ENCODE results near the gene SLC25A23. TPM values are rescaled to one million over a fixed set of nuclear protein-coding genes. Genes with fewer than 3 reads are reported as not detected.

SLC25A23 gene
- total RNA-seq, 1 donor from 2014 or later: 16.0 TPM

DNA sequence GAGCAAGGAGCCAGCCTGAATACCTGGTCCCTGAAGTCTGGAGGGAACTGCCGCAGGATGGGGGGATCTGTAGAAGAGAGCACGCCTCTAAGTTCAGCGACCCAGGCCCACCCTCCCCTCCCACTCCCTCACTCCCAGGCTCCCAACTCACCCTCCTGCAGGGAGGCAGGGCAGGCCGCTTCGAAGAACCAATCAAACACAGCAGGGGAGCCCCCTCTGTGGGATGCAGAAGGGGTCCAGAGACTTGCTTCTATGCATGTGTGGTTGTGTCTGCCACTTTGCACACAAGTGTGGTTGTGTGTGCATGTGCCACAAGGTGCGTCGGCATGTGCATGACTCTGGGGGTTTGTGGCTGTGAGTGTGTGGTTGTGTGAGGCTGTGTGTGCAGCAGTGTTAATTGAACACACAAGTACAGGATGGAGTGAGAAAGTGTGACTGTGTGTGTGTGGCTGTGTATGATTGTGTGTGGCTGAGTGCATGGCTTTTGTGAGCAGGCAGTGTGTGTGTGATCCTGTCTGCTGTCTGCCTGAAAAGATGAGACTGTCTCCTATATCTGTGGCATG, 20.3 kb upstream of the SLC25A23 start:
- H3K4me2 ChIP-seq: no peak overlapping the region
- peaks cover 25% of the 10 kb centered on the region for H3K27me3 ChIP-seq
- H2AFZ ChIP-seq (replicated peaks): no peak overlapping the region
- H3K4me3 ChIP-seq: no peak overlapping the region
- DNase-seq (ENCODE audit: low spot score): no peak
- no peaks in the 10 kb centered on the region for H3K9me3 ChIP-seq (ENCODE audit: low read depth)
- H3F3A ChIP-seq (ENCODE audit: low read depth): no peaks in the 10 kb centered on the region
- Mint-ChIP-seq H3K36me3 (no peaks in the 10 kb centered on the region), H3K4me3 (peak overlapping the region; percentile 36), H3K27me3 (ENCODE audit: insufficient read depth, low read depth) (peaks cover 21% of the 10 kb centered on the region), H3K27ac (no peak overlapping the region), H3K9me3 (no peaks in the 10 kb centered on the region), H3K4me1 (peaks cover 14% of the 10 kb centered on the region)
- H3K4me1 ChIP-seq: peaks cover 5% of the 10 kb centered on the region
- TF ChIP-seq EZH2phosphoT487 (IDR thresholded peaks at IDR 0.05) (no peak), EZH2 (IDR thresholded peaks at IDR 0.05) (no peak)
- TF ChIP-seq, protein P1, sequence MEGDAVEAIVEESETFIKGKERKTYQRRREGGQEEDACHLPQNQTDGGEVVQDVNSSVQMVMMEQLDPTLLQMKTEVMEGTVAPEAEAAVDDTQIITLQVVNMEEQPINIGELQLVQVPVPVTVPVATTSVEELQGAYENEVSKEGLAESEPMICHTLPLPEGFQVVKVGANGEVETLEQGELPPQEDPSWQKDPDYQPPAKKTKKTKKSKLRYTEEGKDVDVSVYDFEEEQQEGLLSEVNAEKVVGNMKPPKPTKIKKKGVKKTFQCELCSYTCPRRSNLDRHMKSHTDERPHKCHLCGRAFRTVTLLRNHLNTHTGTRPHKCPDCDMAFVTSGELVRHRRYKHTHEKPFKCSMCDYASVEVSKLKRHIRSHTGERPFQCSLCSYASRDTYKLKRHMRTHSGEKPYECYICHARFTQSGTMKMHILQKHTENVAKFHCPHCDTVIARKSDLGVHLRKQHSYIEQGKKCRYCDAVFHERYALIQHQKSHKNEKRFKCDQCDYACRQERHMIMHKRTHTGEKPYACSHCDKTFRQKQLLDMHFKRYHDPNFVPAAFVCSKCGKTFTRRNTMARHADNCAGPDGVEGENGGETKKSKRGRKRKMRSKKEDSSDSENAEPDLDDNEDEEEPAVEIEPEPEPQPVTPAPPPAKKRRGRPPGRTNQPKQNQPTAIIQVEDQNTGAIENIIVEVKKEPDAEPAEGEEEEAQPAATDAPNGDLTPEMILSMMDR (IDR thresholded peaks at IDR 0.05): no peak
- no peaks in the 10 kb centered on the region for H3K36me3 ChIP-seq
- H3K27ac ChIP-seq: no peak overlapping the region
- H3K9ac ChIP-seq: no peak overlapping the region
- H3K79me2 ChIP-seq (ENCODE audit: low read depth): no peaks in the 10 kb centered on the region
- no peaks in the 10 kb centered on the region for H4K20me1 ChIP-seq (ENCODE audit: low read depth)

DNA sequence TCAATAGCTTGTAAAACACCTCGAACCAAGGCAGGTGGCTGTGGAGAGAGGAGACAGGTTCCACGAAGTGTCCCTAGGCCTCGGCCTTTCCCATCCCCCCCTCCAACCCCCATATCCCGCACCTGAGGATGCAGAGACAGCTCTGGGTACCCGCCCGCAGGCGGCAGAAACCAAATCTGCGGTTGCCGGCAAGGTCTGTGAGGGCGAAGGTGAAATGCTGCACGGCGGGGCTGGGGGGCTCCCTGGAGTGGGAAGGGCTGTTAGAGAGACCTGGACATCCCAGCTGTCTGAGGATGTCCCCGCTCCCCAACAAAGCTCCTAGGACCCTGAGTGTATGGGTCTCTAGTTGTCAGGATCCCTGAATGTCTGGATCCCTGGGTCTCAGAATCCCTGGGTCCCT, 19.2 kb upstream of the SLC25A23 start:
- Histone ChIP-seq H3K4me3 (no peak overlapping the region), H4K20me1 (ENCODE audit: low read depth) (no peaks in the 10 kb centered on the region), H3K36me3 (no peaks in the 10 kb centered on the region), H3K79me2 (ENCODE audit: low read depth) (no peaks in the 10 kb centered on the region), H3K4me2 (no peak overlapping the region), H3K27me3 (peaks cover 34% of the 10 kb centered on the region), H3K9me3 (ENCODE audit: low read depth) (no peaks in the 10 kb centered on the region), H3K27ac (no peak overlapping the region), H3K9ac (no peak overlapping the region), H3K4me1 (peaks cover 5% of the 10 kb centered on the region), H3F3A (ENCODE audit: low read depth) (no peaks in the 10 kb centered on the region), H2AFZ (replicated peaks) (no peak overlapping the region)
- H3K27me3 Mint-ChIP-seq (ENCODE audit: insufficient read depth, low read depth): peaks cover 20% of the 10 kb centered on the region
- no peaks in the 10 kb centered on the region for H3K36me3 Mint-ChIP-seq
- H3K9me3 Mint-ChIP-seq: no peaks in the 10 kb centered on the region
- no peak for DNase-seq (ENCODE audit: low spot score)
- H3K4me1 Mint-ChIP-seq: peaks cover 14% of the 10 kb centered on the region
- TF ChIP-seq, protein P1 (IDR thresholded peaks at IDR 0.05): no peak
- no peak for TF ChIP-seq EZH2phosphoT487 (IDR thresholded peaks at IDR 0.05)
- TF ChIP-seq EZH2 (IDR thresholded peaks at IDR 0.05): no peak
- no peak overlapping the region for H3K4me3 Mint-ChIP-seq
- no peak overlapping the region for H3K27ac Mint-ChIP-seq

DNA sequence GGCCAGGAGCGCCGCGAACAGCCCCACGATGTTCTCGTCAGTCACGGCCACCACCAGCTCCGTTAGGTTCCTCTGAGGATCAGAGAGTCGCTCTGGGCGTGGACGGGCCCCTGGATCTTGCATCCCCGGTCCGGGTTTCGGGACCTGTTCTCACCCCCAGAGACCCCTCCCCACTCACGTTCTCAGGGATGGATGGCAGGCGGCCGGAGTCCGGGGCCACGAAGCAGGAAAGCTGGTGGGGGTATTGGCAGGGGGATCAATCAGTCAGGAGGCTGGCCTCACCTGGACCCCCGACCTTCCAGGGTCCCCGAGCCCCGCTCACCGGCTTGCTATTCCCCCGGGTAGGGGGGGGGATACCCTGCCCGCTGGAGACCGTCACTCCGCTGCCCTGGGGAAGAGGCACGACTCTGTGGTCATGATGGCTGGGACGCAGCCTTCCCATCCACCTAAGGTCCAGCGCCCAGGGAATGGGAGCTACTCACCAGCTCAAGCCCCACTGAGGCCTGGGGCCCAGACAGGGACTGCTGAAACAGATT, 17.4 kb upstream of the SLC25A23 start:
- Histone ChIP-seq H3K27me3 (peaks cover 34% of the 10 kb centered on the region), H4K20me1 (ENCODE audit: low read depth) (no peaks in the 10 kb centered on the region), H2AFZ (replicated peaks) (peak overlapping the region; percentile 89), H3K4me2 (peak overlapping the region; percentile 89), H3K4me3 (peak overlapping the region; percentile 51), H3K27ac (no peak overlapping the region), H3K9ac (no peak overlapping the region), H3K9me3 (ENCODE audit: low read depth) (no peaks in the 10 kb centered on the region), H3F3A (ENCODE audit: low read depth) (no peaks in the 10 kb centered on the region), H3K79me2 (ENCODE audit: low read depth) (no peaks in the 10 kb centered on the region), H3K4me1 (peaks cover 5% of the 10 kb centered on the region), H3K36me3 (no peaks in the 10 kb centered on the region)
- TF ChIP-seq EZH2 (IDR thresholded peaks at IDR 0.05): no peak
- Mint-ChIP-seq H3K27me3 (ENCODE audit: insufficient read depth, low read depth) (peaks cover 17% of the 10 kb centered on the region), H3K4me1 (peaks cover 5% of the 10 kb centered on the region), H3K27ac (no peak overlapping the region), H3K4me3 (peak overlapping the region; percentile 84), H3K36me3 (no peaks in the 10 kb centered on the region), H3K9me3 (no peaks in the 10 kb centered on the region)
- peak; percentile 30 for DNase-seq (ENCODE audit: low spot score)
